ENCODE results near the gene STUB1. TPM values are rescaled to one million over a fixed set of nuclear protein-coding genes. Genes with fewer than 3 reads are reported as not detected.
A peak's percentile ranks its signal among the peaks of the same experiment; 100 is the strongest.

STUB1 gene
- total and polyA plus RNA-seq, 2 of the 8 experiments (the other 6 are each of a cell fraction or from before 2014, with no cell fraction given) = 89.9 to 103 TPM

- TF ChIP-seq EZH2 (IDR thresholded peaks at IDR 0.05; ENCODE audit: low read depth, low read length, severe bottlenecking) = peak; percentile 57
- TF ChIP-seq, protein P1, sequence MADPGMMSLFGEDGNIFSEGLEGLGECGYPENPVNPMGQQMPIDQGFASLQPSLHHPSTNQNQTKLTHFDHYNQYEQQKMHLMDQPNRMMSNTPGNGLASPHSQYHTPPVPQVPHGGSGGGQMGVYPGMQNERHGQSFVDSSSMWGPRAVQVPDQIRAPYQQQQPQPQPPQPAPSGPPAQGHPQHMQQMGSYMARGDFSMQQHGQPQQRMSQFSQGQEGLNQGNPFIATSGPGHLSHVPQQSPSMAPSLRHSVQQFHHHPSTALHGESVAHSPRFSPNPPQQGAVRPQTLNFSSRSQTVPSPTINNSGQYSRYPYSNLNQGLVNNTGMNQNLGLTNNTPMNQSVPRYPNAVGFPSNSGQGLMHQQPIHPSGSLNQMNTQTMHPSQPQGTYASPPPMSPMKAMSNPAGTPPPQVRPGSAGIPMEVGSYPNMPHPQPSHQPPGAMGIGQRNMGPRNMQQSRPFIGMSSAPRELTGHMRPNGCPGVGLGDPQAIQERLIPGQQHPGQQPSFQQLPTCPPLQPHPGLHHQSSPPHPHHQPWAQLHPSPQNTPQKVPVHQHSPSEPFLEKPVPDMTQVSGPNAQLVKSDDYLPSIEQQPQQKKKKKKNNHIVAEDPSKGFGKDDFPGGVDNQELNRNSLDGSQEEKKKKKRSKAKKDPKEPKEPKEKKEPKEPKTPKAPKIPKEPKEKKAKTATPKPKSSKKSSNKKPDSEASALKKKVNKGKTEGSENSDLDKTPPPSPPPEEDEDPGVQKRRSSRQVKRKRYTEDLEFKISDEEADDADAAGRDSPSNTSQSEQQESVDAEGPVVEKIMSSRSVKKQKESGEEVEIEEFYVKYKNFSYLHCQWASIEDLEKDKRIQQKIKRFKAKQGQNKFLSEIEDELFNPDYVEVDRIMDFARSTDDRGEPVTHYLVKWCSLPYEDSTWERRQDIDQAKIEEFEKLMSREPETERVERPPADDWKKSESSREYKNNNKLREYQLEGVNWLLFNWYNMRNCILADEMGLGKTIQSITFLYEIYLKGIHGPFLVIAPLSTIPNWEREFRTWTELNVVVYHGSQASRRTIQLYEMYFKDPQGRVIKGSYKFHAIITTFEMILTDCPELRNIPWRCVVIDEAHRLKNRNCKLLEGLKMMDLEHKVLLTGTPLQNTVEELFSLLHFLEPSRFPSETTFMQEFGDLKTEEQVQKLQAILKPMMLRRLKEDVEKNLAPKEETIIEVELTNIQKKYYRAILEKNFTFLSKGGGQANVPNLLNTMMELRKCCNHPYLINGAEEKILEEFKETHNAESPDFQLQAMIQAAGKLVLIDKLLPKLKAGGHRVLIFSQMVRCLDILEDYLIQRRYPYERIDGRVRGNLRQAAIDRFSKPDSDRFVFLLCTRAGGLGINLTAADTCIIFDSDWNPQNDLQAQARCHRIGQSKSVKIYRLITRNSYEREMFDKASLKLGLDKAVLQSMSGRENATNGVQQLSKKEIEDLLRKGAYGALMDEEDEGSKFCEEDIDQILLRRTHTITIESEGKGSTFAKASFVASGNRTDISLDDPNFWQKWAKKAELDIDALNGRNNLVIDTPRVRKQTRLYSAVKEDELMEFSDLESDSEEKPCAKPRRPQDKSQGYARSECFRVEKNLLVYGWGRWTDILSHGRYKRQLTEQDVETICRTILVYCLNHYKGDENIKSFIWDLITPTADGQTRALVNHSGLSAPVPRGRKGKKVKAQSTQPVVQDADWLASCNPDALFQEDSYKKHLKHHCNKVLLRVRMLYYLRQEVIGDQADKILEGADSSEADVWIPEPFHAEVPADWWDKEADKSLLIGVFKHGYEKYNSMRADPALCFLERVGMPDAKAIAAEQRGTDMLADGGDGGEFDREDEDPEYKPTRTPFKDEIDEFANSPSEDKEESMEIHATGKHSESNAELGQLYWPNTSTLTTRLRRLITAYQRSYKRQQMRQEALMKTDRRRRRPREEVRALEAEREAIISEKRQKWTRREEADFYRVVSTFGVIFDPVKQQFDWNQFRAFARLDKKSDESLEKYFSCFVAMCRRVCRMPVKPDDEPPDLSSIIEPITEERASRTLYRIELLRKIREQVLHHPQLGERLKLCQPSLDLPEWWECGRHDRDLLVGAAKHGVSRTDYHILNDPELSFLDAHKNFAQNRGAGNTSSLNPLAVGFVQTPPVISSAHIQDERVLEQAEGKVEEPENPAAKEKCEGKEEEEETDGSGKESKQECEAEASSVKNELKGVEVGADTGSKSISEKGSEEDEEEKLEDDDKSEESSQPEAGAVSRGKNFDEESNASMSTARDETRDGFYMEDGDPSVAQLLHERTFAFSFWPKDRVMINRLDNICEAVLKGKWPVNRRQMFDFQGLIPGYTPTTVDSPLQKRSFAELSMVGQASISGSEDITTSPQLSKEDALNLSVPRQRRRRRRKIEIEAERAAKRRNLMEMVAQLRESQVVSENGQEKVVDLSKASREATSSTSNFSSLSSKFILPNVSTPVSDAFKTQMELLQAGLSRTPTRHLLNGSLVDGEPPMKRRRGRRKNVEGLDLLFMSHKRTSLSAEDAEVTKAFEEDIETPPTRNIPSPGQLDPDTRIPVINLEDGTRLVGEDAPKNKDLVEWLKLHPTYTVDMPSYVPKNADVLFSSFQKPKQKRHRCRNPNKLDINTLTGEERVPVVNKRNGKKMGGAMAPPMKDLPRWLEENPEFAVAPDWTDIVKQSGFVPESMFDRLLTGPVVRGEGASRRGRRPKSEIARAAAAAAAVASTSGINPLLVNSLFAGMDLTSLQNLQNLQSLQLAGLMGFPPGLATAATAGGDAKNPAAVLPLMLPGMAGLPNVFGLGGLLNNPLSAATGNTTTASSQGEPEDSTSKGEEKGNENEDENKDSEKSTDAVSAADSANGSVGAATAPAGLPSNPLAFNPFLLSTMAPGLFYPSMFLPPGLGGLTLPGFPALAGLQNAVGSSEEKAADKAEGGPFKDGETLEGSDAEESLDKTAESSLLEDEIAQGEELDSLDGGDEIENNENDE (IDR thresholded peaks at IDR 0.05; ENCODE audit: insufficient replicate concordance, low read length) = no peak
- TF ChIP-seq BCL11A (IDR thresholded peaks at IDR 0.05; ENCODE audit: low read depth in 2 of 2, low read length in 2 of 2) = no peak
- no peak for TF ChIP-seq KDM5A (IDR thresholded peaks at IDR 0.05; ENCODE audit: low read length)
- TF ChIP-seq CBX8 (IDR thresholded peaks at IDR 0.05; ENCODE audit: borderline replicate concordance, low read depth, low read length) = no peak
- TF ChIP-seq SP4 (IDR thresholded peaks at IDR 0.05; ENCODE audit: low read length) = no peak
- TF ChIP-seq GABPA (IDR thresholded peaks at IDR 0.05; ENCODE audit: borderline replicate concordance, insufficient read depth, low read length) = no peak; the same call in 1 of the 2 replicates
- no peak for TF ChIP-seq JUND (IDR thresholded peaks at IDR 0.05; ENCODE audit: low read length)
- TF ChIP-seq CREB1 (IDR thresholded peaks at IDR 0.05) = no peak
Measured at GRCh38 chr16:706189-707061, 26.2 kb downstream of the STUB1 start (continued).
